HG03457 (cell line): Measurements from ENCODE around the gene SUGCT.

Experiments
- ATAC-seq: cut with Tn5 transposase; IDR thresholded peaks from one replicate; pipeline ENCODE4 v1.9.1; 2021; ENCODE audit warnings: moderate number of reproducible peaks; ENCODE audit not compliant: unreplicated experiment

SUGCT gene

GRCh38 chr7:40842641-40843040 is 707.8 kb downstream of the SUGCT start:
- ATAC-seq: no peak

GRCh38 chr7:40843338-40843985 is 708.7 kb downstream of the SUGCT start:
- ATAC-seq: no peak

- no peak for ATAC-seq
Observed at GRCh38 chr7:40845943-40846342, 711.1 kb downstream of the SUGCT start.

GRCh38 chr7:40847921-40848320 is 713.1 kb downstream of the SUGCT start:
- ATAC-seq: no peak

- ATAC-seq: no peak
Observed at GRCh38 chr7:40848541-40849221, 713.9 kb downstream of the SUGCT start.

- no peak for ATAC-seq
Observed at GRCh38 chr7:40850017-40850416, 715.2 kb downstream of the SUGCT start.

GRCh38 chr7:40851001-40851400 is 716.2 kb downstream of the SUGCT start:
- ATAC-seq: no peak

GRCh38 chr7:40859076-40859475 is 724.3 kb downstream of the SUGCT start:
- no peak for ATAC-seq

GRCh38 chr7:40859965-40860543 is 725.2 kb downstream of the SUGCT start:
- ATAC-seq: no peak

- ATAC-seq: no peak
Observed at GRCh38 chr7:40865441-40866233, 730.8 kb downstream of the SUGCT start.

- no peak for ATAC-seq
Observed at GRCh38 chr7:40866601-40867000, 731.8 kb downstream of the SUGCT start.

GRCh38 chr7:40870108-40870507 is 735.3 kb downstream of the SUGCT start:
- no peak for ATAC-seq

GRCh38 chr7:40873248-40873647 is 738.4 kb downstream of the SUGCT start:
- no peak for ATAC-seq

GRCh38 chr7:40874756-40875155 is 740.0 kb downstream of the SUGCT start:
- no peak for ATAC-seq

- no peak for ATAC-seq
Observed at GRCh38 chr7:40876601-40877000, 741.8 kb downstream of the SUGCT start.

- ATAC-seq: no peak
Observed at GRCh38 chr7:40879941-40880543, 745.2 kb downstream of the SUGCT start.

GRCh38 chr7:40880581-40880980 is 745.8 kb downstream of the SUGCT start:
- ATAC-seq: no peak

GRCh38 chr7:40881405-40881926 is 746.7 kb downstream of the SUGCT start:
- ATAC-seq: no peak

- no peak for ATAC-seq
Observed at GRCh38 chr7:40882071-40882658, 747.4 kb downstream of the SUGCT start.

- ATAC-seq: no peak
Observed at GRCh38 chr7:40883826-40884225, 749.0 kb downstream of the SUGCT start.

- no peak for ATAC-seq
Observed at GRCh38 chr7:40884241-40884640, 749.4 kb downstream of the SUGCT start.
